GM21786 (cell line): ENCODE results near the gene SLC36A3.
"Not testable (repeated sequence)": the region's sequence is repeated elsewhere in the genome, so short reads cannot be mapped to it uniquely, and the experiment has no call there.

Experiments
- ATAC-seq: cut with Tn5 transposase; IDR thresholded peaks from one replicate; pipeline ENCODE4 v1.9.1; 2021; ENCODE audit not compliant: unreplicated experiment

Gene SLC36A3

GRCh38 chr5:151240268-151240835 is 63.2 kb downstream of the SLC36A3 start:
- ATAC-seq: not testable (repeated sequence)

DNA sequence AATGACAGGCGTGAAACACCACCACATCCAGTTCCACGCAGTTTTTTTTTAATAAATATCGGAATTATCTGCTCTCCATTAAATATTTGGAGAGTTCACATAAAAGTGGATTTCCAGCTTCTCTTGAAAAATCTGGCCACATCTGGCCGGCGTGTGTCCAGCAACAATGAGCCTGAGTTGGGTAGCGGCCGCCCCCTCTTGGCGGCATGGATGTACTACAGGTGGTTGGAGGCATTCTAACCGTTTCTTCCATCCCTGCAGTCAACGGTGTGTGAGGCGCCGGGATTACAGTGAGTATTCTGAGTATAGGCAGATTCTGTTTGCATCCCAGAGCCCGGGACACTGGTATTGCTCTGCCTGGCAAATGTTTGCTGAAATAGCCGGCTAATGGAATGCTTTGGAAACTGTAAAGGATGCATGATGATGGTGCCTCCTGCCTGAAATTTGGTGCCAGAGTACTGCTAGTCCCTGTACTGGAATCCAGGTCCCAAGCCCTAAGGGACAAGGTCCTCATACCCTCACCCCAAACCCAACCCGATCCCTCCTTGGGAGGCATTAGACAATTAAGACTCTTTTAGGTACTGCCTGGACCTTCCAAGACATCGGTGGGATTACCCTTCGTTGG is 64.2 kb downstream of the SLC36A3 start:
- no peak for ATAC-seq

DNA sequence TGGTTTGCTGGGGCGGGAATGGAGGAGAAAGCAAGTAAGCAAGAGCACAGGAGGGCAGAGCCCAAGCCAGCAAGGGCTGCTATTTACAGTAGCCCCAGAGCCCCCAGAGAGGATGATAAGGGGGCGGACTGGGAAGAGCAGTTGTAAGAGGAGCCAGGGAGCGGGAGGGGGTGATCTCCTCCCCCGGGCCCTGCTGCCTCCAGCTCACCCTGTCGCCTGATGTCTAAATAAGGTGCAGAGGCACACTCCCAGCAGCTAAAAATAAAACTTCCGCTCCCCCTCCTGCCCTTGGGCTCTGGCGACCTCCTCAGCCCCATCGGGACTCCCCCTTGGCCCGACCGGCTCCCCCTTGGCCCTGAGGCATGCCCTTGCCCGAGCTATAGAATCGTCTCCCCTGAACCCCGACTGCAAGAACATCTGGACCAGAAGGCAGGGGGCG is 65.2 kb downstream of the SLC36A3 start:
- peak; percentile 67 for ATAC-seq

DNA sequence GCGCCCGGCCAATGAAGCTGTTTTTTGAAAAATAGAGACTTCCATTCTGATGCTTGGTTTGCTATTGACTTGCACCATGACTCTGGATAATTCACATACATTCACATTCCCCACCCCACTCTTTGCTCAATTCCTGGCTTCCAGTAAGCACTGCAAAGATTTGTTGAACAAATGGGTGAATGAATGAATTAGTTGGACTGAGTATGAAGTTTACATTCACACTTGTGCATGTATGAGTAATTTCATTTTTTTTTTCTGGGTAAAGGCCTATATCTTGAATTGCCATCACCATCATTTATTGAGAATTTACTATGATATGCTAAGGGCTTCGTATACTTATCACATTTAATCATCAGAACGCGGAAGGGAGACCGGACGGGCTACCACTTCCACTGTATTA is 65.9 kb downstream of the SLC36A3 start:
- no peak for ATAC-seq

DNA sequence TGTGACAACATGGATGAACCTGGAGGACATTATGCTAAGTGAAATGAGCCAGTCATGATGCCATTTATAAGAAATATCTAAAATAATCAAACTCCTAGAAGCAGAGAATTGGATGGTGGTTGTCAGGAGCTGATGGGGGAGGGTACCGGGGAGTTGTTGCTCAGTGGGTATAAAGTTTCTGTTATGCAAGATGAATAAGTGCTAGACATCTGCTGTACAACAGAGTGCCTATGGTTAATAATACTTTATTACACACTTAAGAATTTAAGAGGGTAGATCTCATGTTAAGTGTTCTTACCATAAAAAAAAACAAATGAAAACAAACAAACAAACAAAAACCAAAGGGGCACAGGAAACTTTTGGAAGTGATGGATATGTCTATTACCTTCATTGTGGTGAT is 66.7 kb downstream of the SLC36A3 start:
- ATAC-seq: no peak

GRCh38 chr5:151235239-151235571 is 68.4 kb downstream of the SLC36A3 start:
- ATAC-seq: not testable (repeated sequence)

GRCh38 chr5:151234476-151235238 is 68.9 kb downstream of the SLC36A3 start:
- peak; percentile 62 for ATAC-seq

GRCh38 chr5:151233616-151234085 is 69.9 kb downstream of the SLC36A3 start:
- peak; percentile 49 for ATAC-seq

- no peak for ATAC-seq
Measured at GRCh38 chr5:151231359-151231758, 72.2 kb downstream of the SLC36A3 start.

DNA sequence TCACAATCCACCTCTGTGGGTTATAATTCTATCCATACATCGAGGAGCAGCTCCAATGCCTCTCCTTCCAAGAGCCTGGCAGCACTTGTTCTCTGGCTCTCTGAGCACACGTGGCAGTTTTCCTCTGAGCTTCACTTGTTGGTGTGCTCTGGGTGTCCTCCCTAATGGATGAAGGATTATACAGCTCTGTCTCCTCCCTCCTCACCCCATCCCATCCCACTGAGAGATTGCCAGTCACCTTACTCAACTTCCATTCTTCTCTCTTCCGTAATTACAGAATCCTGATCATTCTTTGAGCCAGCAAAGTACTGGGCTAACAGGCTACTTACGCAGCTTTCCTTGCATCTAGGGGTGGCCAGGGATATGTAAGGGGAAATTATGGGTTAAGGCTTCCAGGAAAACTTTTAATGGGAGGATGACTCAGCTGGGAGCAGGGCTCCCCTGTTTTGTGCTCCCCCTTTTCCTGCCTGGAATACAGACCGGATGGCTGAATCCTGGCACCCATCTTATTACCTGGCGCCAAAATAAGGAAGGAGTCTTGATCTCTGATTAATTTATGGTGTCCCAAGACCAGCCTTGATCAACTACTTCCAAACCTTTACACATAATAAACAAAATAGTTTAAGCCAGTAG is 73.4 kb downstream of the SLC36A3 start:
- ATAC-seq: no peak

GRCh38 chr5:151228986-151229385 is 74.6 kb downstream of the SLC36A3 start:
- no peak for ATAC-seq

DNA sequence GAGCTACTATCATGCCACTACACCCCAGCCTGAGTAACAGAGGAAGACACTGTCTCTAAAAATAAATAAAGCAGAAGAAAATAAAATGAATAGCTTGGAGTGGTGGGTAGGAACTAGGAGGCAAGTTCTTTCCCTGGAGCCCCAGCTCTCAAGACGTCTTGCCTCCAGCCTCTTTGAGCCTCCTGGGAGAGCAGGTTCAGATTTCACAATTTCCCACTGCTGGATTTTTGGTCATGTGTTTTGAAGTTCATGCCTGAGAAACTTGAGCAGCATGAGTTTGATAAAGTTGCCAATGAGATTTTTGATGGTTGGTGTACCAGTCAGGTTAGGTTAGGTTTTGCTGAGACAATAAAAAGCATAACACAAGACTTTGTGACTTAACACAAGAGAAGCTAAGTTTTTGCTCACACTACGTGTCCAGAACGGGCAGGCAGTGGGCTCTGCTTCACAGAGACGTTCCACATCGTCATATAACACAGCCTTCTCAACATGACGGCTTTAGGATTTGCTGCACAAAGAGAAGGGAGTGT is 75.6 kb downstream of the SLC36A3 start:
- no peak for ATAC-seq
